Esophagus squamous epithelium (tissue), 4 donors: ENCODE data around the gene DUSP8.

ENCODE experiments used
- CTCF ChIP-seq, 6 experiments: fragments of 450-650 bp in 4 of 6; fragments of 200-600 bp in 2 of 6; sonication (generic) in 2 of 6; IDR thresholded peaks; one replicate each; pipeline ENCODE4 v1.5.1; 2016 to 2019; ENCODE audit warnings: antibody characterized with exemption in 6 of 6, mild to moderate bottlenecking in 4 of 6, moderate library complexity in 4 of 6
- POLR2A ChIP-seq, 4 donors: fragments of 450-650 bp; IDR thresholded peaks; one replicate each; pipeline ENCODE4 v1.6.1; 2017; ENCODE audit warnings: antibody characterized with exemption in 4 of 4, mild to moderate bottlenecking in 4 of 4, moderate library complexity in 3 of 4

GRCh38 chr11:1598816-1599215 is 26.7 kb upstream of the DUSP8 start:
- no peak for TF ChIP-seq CTCF (IDR thresholded peaks at IDR 0.05)
- TF ChIP-seq POLR2A (IDR thresholded peaks at IDR 0.05), result no peak
